Neural progenitor cell (in vitro differentiated cells): ENCODE measurements around the gene SH2D2A.

Experiments
- EZH2 ChIP-seq: fragments of 200-600 bp; sonication (generic); IDR thresholded peaks from 2 replicates; pipeline ENCODE4 v1.6.1; 2017; ENCODE audit warnings: antibody characterized with exemption, mild to moderate bottlenecking, moderate library complexity
- EZH2phosphoT487 ChIP-seq: fragments of 200-600 bp; sonication (generic); IDR thresholded peaks from 2 replicates; pipeline ENCODE4 v1.6.1; 2017; ENCODE audit warnings: antibody characterized with exemption
- TF ChIP-seq, protein P1 (sequence below): fragments of 200-600 bp; sonication (generic); IDR thresholded peaks from 2 replicates; pipeline ENCODE4 v1.5.1; 2017; ENCODE audit warnings: antibody characterized with exemption, mild to moderate bottlenecking

DNA sequence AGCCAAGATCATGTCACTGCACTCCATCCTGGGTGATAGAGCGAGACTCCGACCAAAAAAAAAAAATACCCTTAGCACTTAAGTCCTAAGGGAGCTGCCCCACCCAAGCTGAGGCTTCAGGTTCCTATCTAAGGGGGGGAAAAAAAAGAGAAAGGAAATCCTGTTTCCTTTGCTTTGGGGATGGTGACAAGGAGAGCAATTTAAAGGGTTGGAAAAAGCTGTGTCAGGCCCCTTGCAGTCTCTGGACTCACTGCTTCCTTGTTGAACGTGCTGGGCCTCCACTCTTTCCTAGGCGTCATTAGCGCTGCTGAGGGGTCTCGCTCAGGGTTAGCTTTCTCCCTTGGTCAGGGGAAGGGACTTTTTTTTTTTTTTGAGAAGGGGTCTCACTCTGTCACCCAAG, 31.2 kb downstream of the SH2D2A start:
- TF ChIP-seq, protein P1, sequence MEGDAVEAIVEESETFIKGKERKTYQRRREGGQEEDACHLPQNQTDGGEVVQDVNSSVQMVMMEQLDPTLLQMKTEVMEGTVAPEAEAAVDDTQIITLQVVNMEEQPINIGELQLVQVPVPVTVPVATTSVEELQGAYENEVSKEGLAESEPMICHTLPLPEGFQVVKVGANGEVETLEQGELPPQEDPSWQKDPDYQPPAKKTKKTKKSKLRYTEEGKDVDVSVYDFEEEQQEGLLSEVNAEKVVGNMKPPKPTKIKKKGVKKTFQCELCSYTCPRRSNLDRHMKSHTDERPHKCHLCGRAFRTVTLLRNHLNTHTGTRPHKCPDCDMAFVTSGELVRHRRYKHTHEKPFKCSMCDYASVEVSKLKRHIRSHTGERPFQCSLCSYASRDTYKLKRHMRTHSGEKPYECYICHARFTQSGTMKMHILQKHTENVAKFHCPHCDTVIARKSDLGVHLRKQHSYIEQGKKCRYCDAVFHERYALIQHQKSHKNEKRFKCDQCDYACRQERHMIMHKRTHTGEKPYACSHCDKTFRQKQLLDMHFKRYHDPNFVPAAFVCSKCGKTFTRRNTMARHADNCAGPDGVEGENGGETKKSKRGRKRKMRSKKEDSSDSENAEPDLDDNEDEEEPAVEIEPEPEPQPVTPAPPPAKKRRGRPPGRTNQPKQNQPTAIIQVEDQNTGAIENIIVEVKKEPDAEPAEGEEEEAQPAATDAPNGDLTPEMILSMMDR = no peak
- TF ChIP-seq EZH2 = no peak
- no peak for TF ChIP-seq EZH2phosphoT487
